Nucleus accumbens (tissue), 56 donors: ENCODE measurements around the gene CD7.

Source experiments
- DNase-seq, 56 donors: peaks; one replicate each; lab custom pipeline; 2025; lab: John Stamatoyannopoulos, UW

Gene CD7

GRCh38 chr17:82329683-82330321, 12.4 kb upstream of the CD7 start:
- DNase-seq: no peak

GRCh38 chr17:82328994-82329507, 11.6 kb upstream of the CD7 start:
- no peak for DNase-seq

- DNase-seq: no peak
Measured at GRCh38 chr17:82328141-82328993, 11.0 kb upstream of the CD7 start.

GRCh38 chr17:82327757-82328140, 10.3 kb upstream of the CD7 start:
- DNase-seq: no peak

- no peak for DNase-seq
Measured at GRCh38 chr17:82327289-82327688, 9.9 kb upstream of the CD7 start.

- DNase-seq: no peak
Measured at GRCh38 chr17:82325286-82326180, 8.1 kb upstream of the CD7 start.

GRCh38 chr17:82324566-82325285, 7.3 kb upstream of the CD7 start:
- DNase-seq: no peak

GRCh38 chr17:82323514-82324234, 6.3 kb upstream of the CD7 start:
- DNase-seq: no peak

- DNase-seq: no peak
Measured at GRCh38 chr17:82322526-82323453, 5.4 kb upstream of the CD7 start.

- DNase-seq: no peak
Measured at GRCh38 chr17:82321947-82322466, 4.6 kb upstream of the CD7 start.

GRCh38 chr17:82320956-82321927, 3.8 kb upstream of the CD7 start:
- peak in 8 of 56 donors; percentile 4 to 42 (median 13) for DNase-seq

- no peak for DNase-seq
Measured at GRCh38 chr17:82320140-82320840, 2.9 kb upstream of the CD7 start.

- DNase-seq: no peak
Measured at GRCh38 chr17:82319619-82320062, 2.2 kb upstream of the CD7 start.

- DNase-seq: no peak
Measured at GRCh38 chr17:82318772-82319606, 1.6 kb upstream of the CD7 start.

GRCh38 chr17:82318169-82318498, 726 bp upstream of the CD7 start:
- no peak for DNase-seq
